ENCODE data around the gene HOGA1. TPM values are rescaled to one million over a fixed set of nuclear protein-coding genes. Genes with fewer than 3 reads are reported as not detected.

The HOGA1 gene
- total and polyA plus RNA-seq, 3 donors from 2014 or later = 0.25 to 1.5 (median 0.55) TPM

DNA sequence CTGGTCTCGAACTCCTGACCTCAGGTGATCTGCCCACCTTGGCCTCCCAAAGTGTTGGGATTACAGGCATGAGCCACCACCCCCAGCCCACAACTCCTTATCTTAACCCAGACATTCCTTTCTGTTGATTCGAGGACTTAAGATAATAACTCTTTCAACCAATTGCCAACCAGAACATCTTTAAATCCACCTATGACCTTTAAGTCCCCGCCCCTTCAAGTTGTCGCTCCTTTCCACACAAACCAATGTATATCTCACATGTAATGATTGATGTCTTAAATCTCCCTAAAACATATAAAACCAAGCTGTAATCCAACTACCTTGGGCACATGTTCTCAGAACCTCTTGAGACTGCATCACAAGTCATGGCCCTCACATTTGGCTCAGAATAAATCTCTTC is 19.4 kb upstream of the HOGA1 start:
- Histone ChIP-seq H3K9me3 (no peaks in the 10 kb centered on the region), H3K4me1 (peaks cover 5% of the 10 kb centered on the region), H3K27me3 (no peaks in the 10 kb centered on the region), H3K4me3 (no peak overlapping the region), H3K36me3 (ENCODE audit: low read depth, missing control alignments) (no peaks in the 10 kb centered on the region), H3K27ac (no peak overlapping the region)
- DNase-seq = no peak
- intact Hi-C loops (cut with DNase I; ENCODE audit: low total_unique reads) = no loop called here
- 82 to 84% methylated on average over 4 of the region's 4 CpGs for WGBS, 2 donors
- no peak for TF ChIP-seq POLR2A (IDR thresholded peaks at IDR 0.05)

DNA sequence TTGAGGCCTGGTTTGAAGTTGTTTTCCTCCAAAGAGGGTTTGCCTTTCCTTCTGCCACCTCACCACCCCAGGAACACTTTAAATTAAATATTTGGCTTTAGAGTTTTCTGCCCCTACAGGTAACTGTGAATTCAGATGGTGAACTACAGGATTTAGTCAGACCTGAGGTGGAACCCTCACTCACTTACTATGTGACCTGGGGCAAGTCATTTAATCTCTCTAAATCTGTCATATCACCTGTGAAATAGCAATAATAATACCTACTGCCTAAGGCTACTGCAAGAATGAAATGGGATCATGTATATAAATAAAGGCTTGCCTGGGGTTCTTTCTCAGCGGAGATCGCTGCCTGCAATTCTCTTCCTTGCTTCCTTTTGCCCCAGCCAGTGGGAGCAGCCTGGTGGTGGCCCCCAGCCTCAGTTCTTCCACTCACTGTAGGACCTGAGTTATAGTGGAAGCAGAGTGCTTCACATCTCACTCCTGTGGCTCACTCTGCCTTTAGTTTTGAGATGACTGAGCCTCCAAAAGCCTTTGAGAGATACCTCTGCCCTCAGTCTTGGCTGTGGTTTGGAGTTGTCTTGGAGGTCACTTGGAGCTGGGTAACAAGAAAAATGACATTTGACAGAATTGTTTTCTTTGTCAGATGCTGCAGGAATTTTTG is 17.7 kb upstream of the HOGA1 start:
- WGBS, 2 donors = 96 to 100% methylated on average over 2 of the region's 2 CpGs
- no peaks in the 10 kb centered on the region for H3K9me3 ChIP-seq
- H3K4me3 ChIP-seq = no peak overlapping the region
- no peaks in the 10 kb centered on the region for H3K36me3 ChIP-seq (ENCODE audit: low read depth, missing control alignments)
- intact Hi-C loops (cut with DNase I; ENCODE audit: low total_unique reads) = no loop called here
- H3K4me1 ChIP-seq = no peaks in the 10 kb centered on the region
- H3K27me3 ChIP-seq = no peaks in the 10 kb centered on the region
- DNase-seq = no peak
- TF ChIP-seq, protein P1, sequence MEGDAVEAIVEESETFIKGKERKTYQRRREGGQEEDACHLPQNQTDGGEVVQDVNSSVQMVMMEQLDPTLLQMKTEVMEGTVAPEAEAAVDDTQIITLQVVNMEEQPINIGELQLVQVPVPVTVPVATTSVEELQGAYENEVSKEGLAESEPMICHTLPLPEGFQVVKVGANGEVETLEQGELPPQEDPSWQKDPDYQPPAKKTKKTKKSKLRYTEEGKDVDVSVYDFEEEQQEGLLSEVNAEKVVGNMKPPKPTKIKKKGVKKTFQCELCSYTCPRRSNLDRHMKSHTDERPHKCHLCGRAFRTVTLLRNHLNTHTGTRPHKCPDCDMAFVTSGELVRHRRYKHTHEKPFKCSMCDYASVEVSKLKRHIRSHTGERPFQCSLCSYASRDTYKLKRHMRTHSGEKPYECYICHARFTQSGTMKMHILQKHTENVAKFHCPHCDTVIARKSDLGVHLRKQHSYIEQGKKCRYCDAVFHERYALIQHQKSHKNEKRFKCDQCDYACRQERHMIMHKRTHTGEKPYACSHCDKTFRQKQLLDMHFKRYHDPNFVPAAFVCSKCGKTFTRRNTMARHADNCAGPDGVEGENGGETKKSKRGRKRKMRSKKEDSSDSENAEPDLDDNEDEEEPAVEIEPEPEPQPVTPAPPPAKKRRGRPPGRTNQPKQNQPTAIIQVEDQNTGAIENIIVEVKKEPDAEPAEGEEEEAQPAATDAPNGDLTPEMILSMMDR (IDR thresholded peaks at IDR 0.05) = no peak
- no peak for TF ChIP-seq POLR2A (IDR thresholded peaks at IDR 0.05)
- no peak overlapping the region for H3K27ac ChIP-seq

DNA sequence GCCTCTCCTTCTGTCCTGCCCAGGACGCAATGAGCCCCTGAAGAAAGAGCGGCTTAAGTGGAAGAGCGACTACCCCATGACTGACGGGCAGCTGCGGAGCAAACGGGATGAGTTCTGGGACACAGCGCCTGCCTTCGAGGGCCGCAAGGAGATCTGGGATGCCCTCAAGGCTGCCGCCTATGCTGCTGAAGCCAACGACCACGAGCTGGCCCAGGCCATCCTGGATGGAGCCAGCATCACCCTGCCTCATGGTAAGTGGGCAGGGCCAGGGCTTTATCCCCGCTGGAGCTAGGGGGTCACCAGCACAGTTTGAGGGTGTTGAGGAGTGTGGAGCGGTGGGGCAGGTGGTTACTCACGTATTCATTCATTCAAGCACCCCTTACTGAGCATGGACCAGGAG is 16.3 kb upstream of the HOGA1 start:
- H3K27me3 ChIP-seq = no peaks in the 10 kb centered on the region
- WGBS, 2 donors = 93 to 95% methylated on average over 15 of the region's 15 CpGs
- intact Hi-C loops (cut with DNase I; ENCODE audit: low total_unique reads) = no loop called here
- H3K36me3 ChIP-seq (ENCODE audit: low read depth, missing control alignments) = no peaks in the 10 kb centered on the region
- peaks cover 1% of the 10 kb centered on the region for H3K4me1 ChIP-seq
- TF ChIP-seq POLR2A (IDR thresholded peaks at IDR 0.05) = no peak
- TF ChIP-seq, protein P1 (IDR thresholded peaks at IDR 0.05) = no peak
- H3K27ac ChIP-seq = no peak overlapping the region
- no peak overlapping the region for H3K4me3 ChIP-seq
- DNase-seq = no peak
- H3K9me3 ChIP-seq = no peaks in the 10 kb centered on the region

DNA sequence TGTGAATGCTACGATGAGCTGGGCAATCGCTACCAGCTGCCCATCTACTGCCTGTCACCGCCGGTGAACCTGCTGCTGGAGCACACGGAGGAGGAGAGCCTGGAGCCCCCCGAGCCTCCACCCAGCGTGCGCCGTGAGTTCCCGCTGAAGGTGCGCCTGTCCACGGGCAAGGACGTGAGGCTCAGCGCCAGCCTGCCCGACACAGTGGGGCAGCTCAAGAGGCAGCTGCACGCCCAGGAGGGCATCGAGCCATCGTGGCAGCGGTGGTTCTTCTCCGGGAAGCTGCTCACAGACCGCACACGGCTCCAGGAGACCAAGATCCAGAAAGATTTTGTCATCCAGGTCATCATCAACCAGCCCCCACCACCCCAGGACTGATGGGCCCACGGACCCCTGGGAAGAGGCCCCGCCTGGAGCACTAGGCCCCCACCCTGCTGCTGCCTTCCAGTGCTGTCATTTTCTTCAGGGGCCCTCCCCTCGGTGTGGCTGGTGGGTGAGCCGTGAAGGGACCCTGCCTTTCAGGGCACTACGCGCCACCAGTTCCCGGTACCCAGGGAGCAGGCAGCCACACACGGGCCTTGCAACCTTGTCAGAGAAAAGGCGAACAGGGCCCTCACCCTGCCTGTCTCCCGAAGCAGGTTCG is 13.9 kb upstream of the HOGA1 start:
- H3K36me3 ChIP-seq (ENCODE audit: low read depth, missing control alignments) = no peaks in the 10 kb centered on the region
- DNase-seq = no peak
- H3K4me3 ChIP-seq = no peak overlapping the region
- intact Hi-C loops (cut with DNase I; ENCODE audit: low total_unique reads) = no loop called here
- H3K27me3 ChIP-seq = no peaks in the 10 kb centered on the region
- no peaks in the 10 kb centered on the region for H3K9me3 ChIP-seq
- WGBS, 2 donors = 90 to 99% methylated on average over 10 to 33 of the region's 33 CpGs
- H3K4me1 ChIP-seq = peaks cover 3% of the 10 kb centered on the region
- H3K27ac ChIP-seq = no peak overlapping the region
- TF ChIP-seq, protein P1 (IDR thresholded peaks at IDR 0.05) = no peak

DNA sequence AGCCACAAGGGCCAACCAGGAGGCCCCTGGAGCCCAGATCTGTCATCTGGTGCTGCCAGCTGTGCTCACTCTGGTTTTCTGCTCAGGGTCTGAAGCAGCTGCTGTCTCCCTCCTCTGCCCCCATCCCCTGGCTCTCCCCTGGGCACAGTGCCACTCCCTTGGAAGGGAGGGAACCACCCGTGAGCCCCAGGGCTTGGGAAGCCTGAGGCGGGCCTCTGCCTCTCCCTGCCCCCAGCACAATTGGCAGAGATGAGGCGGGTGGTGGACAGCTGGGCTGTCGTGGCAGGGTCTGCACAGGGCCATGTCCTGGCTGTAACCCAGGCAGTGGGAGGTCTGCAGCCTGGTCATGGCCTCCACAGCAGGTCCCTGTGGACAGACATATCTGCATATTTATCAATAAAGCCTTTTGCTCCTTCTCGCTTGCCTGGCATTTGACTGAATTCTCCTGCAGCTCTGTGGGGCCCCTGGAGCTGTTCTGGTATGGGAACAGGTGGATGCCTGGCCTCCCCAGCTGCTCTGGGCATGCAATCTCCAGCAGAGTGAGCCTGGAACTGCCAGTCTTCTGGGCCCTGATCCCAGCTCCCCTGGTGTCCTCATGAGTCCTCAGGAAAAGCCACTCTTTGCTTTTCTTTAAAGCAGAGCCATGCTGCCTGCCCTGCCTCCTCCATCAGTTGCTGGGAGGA is 13.3 kb upstream of the HOGA1 start:
- no peak for DNase-seq
- 50% methylated on average over 5 of the region's 5 CpGs; no CpG with 5 or more reads in 1 of the 2 donors for WGBS, 2 donors
- intact Hi-C loops (cut with DNase I; ENCODE audit: low total_unique reads) = no loop called here

More for the DNA sequence above, 13.3 kb upstream of the HOGA1 start:
- peaks cover 3% of the 10 kb centered on the region for H3K4me1 ChIP-seq
- no peaks in the 10 kb centered on the region for H3K36me3 ChIP-seq (ENCODE audit: low read depth, missing control alignments)
- no peak overlapping the region for H3K4me3 ChIP-seq
- TF ChIP-seq, protein P1 (IDR thresholded peaks at IDR 0.05) = no peak
- no peak for TF ChIP-seq POLR2A (IDR thresholded peaks at IDR 0.05)
- no peaks in the 10 kb centered on the region for H3K9me3 ChIP-seq
- no peaks in the 10 kb centered on the region for H3K27me3 ChIP-seq
- no peak overlapping the region for H3K27ac ChIP-seq

All from testis (tissue), 3 donors.